Measurements from ENCODE around the gene PHF8. TPM values are rescaled to one million over a fixed set of nuclear protein-coding genes. Genes with fewer than 3 reads are reported as not detected.

Gene PHF8
- total RNA-seq, 2 donors from 2014 or later: 19.2 to 27.7 TPM

DNA sequence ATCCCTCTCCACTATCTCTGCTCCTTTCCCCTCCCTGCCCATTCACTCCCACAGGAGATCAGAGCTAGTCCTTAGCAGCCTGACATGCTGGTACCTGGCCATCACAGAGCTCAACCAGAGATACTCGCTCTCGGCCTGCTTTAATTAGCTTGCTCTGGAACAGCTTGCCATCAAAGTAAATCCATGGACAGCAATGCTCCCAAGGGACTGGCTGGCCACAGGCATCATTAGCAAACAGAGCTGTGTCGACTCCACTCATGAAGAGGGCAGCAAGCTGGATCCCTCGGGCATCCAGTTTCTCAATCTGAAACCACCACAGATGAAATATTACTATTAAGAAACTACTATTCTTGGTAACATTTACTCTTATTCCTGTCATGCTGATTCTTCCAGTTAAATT lies 43.4 kb upstream of the PHF8 start:
- 80 to 86% methylated on average over 1 to 3 of the region's 4 CpGs for WGBS, 2 donors
- H3K4me3 ChIP-seq: no peak overlapping the region
- H3K27ac ChIP-seq: no peak overlapping the region
- H3K36me3 ChIP-seq (replicated peaks in 1 of 2; ENCODE audit: insufficient read depth in 1 of 2, low read depth in 2 of 2): no peaks in the 10 kb centered on the region
- DNase-seq: no peak
- no peaks in the 10 kb centered on the region for H3K27me3 ChIP-seq
- H3K4me1 ChIP-seq: no peaks in the 10 kb centered on the region
- no peak for ATAC-seq
- TF ChIP-seq, protein P1, sequence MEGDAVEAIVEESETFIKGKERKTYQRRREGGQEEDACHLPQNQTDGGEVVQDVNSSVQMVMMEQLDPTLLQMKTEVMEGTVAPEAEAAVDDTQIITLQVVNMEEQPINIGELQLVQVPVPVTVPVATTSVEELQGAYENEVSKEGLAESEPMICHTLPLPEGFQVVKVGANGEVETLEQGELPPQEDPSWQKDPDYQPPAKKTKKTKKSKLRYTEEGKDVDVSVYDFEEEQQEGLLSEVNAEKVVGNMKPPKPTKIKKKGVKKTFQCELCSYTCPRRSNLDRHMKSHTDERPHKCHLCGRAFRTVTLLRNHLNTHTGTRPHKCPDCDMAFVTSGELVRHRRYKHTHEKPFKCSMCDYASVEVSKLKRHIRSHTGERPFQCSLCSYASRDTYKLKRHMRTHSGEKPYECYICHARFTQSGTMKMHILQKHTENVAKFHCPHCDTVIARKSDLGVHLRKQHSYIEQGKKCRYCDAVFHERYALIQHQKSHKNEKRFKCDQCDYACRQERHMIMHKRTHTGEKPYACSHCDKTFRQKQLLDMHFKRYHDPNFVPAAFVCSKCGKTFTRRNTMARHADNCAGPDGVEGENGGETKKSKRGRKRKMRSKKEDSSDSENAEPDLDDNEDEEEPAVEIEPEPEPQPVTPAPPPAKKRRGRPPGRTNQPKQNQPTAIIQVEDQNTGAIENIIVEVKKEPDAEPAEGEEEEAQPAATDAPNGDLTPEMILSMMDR (IDR thresholded peaks at IDR 0.05): no peak
- TF ChIP-seq POLR2A (IDR thresholded peaks at IDR 0.05): no peak
- intact Hi-C loops (cut with DNase I): no loop called here
- no peaks in the 10 kb centered on the region for H3K9me3 ChIP-seq

DNA sequence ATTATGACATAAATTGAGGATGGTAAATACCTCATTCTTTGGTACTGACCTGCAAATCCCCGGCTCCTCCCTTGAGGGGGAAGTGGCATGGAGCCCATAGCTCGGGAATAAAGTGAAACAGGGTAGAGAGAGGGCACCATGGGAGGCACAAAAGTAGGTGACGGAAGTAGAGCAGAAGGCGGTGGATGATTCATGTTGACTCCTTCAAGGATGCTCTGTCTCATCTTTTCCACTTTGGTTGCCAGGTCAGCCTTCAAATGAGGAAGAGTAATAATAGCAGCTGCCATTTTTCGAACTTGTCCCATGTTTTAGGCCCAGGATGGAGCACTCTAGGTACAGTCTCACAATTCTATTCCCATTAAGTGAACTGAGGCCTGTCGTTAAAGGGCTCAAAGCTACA lies 41.4 kb upstream of the PHF8 start:
- no peaks in the 10 kb centered on the region for H3K27me3 ChIP-seq
- DNase-seq: no peak
- WGBS, 2 donors: 78 to 96% methylated on average over 5 to 6 of the region's 6 CpGs
- TF ChIP-seq, protein P1 (IDR thresholded peaks at IDR 0.05): no peak
- TF ChIP-seq POLR2A (IDR thresholded peaks at IDR 0.05): no peak
- intact Hi-C loops (cut with DNase I): no loop called here
- H3K36me3 ChIP-seq (replicated peaks in 1 of 2; ENCODE audit: insufficient read depth in 1 of 2, low read depth in 2 of 2): no peaks in the 10 kb centered on the region
- ATAC-seq: no peak
- H3K27ac ChIP-seq: no peak overlapping the region
- no peaks in the 10 kb centered on the region for H3K9me3 ChIP-seq
- H3K4me3 ChIP-seq: no peak overlapping the region
- H3K4me1 ChIP-seq: no peaks in the 10 kb centered on the region

DNA sequence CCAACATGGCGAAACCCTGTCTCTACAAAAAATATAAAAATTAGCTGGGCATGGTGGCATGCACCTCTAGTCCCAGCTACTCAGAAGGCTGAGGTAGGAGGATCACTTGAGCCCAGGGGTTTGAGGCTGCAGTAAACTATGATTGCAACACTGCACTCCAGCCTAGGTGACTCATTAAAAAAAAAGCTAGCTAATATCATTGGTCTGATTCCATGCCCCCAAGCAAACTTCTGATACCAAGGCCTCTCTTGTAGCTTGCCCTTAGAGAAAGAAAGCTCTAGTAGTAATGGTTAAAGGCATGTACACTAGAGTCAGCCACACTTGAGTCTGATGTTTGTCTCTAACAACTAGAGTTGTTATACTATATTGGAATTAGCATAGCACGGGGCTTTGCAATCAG lies 32.6 kb upstream of the PHF8 start:
- Histone ChIP-seq H3K4me1 (no peaks in the 10 kb centered on the region), H3K36me3 (replicated peaks in 1 of 2; ENCODE audit: insufficient read depth in 1 of 2, low read depth in 2 of 2) (no peaks in the 10 kb centered on the region), H3K9me3 (no peaks in the 10 kb centered on the region), H3K27ac (no peak overlapping the region), H3K27me3 (no peaks in the 10 kb centered on the region), H3K4me3 (no peak overlapping the region)
- no peak for ATAC-seq
- WGBS, 2 donors: 74 to 100% methylated on average over 2 of the region's 2 CpGs
- no peak for TF ChIP-seq POLR2A (IDR thresholded peaks at IDR 0.05)
- TF ChIP-seq, protein P1 (IDR thresholded peaks at IDR 0.05): no peak
- intact Hi-C loops (cut with DNase I): no loop called here
- DNase-seq: no peak

DNA sequence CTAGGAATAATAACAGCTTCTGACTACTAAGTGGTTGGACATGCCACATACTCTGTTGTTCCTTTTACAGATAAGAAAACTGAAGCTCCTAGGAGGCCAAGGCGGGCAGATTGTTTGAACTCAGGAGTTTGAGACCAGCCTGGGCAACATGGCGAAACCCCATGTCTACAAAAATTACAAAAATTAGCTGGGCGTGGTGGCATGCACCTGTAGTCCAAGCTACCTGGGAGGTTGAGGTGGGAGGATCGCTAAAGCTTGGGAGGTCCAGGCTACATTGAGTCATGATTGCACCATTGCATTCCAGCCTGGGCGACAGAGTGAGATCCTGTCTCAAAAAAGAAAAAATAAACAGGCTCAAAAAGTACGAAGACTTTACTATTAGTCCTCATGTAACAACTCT lies 30.6 kb upstream of the PHF8 start:
- Histone ChIP-seq H3K4me1 (no peaks in the 10 kb centered on the region), H3K4me3 (no peak overlapping the region), H3K9me3 (no peaks in the 10 kb centered on the region), H3K27ac (no peak overlapping the region), H3K27me3 (no peaks in the 10 kb centered on the region), H3K36me3 (replicated peaks in 1 of 2; ENCODE audit: insufficient read depth in 1 of 2, low read depth in 2 of 2) (no peaks in the 10 kb centered on the region)
- DNase-seq (no peak), ATAC-seq (no peak)
- 93 to 95% methylated on average over 4 to 5 of the region's 6 CpGs for WGBS, 2 donors
- no peak for TF ChIP-seq POLR2A (IDR thresholded peaks at IDR 0.05)
- TF ChIP-seq, protein P1 (IDR thresholded peaks at IDR 0.05): no peak
- intact Hi-C loops (cut with DNase I): no loop called here

DNA sequence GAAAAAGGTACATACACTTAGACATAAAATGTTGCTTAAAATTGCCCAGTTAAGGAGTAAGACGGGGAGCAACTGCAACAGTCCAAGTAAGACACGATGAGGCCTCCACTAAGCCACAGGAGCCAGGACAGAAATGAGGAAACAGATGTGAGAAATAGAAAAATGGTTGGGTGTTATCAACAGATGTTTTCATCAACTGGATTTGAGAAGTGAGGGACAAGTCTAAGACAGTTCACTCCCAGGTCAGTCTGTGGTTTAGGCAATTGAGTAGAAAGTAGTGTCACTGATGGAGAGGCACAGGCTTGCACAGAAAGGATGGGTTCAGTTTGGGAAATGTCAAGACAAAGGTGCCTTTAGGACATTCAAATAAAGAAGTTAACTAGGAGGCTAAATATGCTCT lies 23.5 kb upstream of the PHF8 start:
- no peak overlapping the region for H3K4me3 ChIP-seq
- H3K27me3 ChIP-seq: no peaks in the 10 kb centered on the region
- ATAC-seq: no peak
- H3K4me1 ChIP-seq: no peaks in the 10 kb centered on the region
- WGBS, 2 donors: 55 to 86% methylated on average over 2 of the region's 2 CpGs
- H3K27ac ChIP-seq: no peak overlapping the region
- no peaks in the 10 kb centered on the region for H3K9me3 ChIP-seq
- DNase-seq: no peak
- intact Hi-C loops (cut with DNase I): no loop called here
- no peaks in the 10 kb centered on the region for H3K36me3 ChIP-seq (replicated peaks in 1 of 2; ENCODE audit: insufficient read depth in 1 of 2, low read depth in 2 of 2)
- TF ChIP-seq, protein P1 (IDR thresholded peaks at IDR 0.05): no peak
- no peak for TF ChIP-seq POLR2A (IDR thresholded peaks at IDR 0.05)
